IMR-90 (cell line): Measurements from ENCODE around the gene TTC28.
"Not testable (repeated sequence)": the region's sequence is repeated elsewhere in the genome, so short reads cannot be mapped to it uniquely, and the experiment has no call there.

ENCODE experiments used
- BHLHE40 ChIP-seq: fragments of 150-350 bp; IDR thresholded peaks from 2 replicates; pipeline ENCODE4 v1.6.1; 2016; ENCODE audit warnings: mild to moderate bottlenecking, low read depth, low read length
- CEBPB ChIP-seq: IDR thresholded peaks from 2 replicates; pipeline ENCODE4 v1.6.1; 2012; ENCODE audit warnings: low read depth, low read length, improper control_type of control experiment
- CTCF ChIP-seq: conservative IDR thresholded peaks from 2 replicates; pipeline ENCODE4 v1.5.1; 2012; ENCODE audit warnings: mild to moderate bottlenecking, low read depth, low read length, improper control_type of control experiment
- MAFK ChIP-seq: IDR thresholded peaks from 2 replicates; pipeline ENCODE4 v1.6.1; 2012; ENCODE audit warnings: low read depth, low read length, improper control_type of control experiment
- MXI1 ChIP-seq: IDR thresholded peaks from 2 replicates; pipeline ENCODE4 v1.6.1; 2012; ENCODE audit warnings: low read depth, mild to moderate bottlenecking, low read length, moderate library complexity, borderline replicate concordance
- POLR2A ChIP-seq: IDR thresholded peaks from 2 replicates; pipeline ENCODE4 v1.6.1; 2012; ENCODE audit warnings: mild to moderate bottlenecking, low read depth, low read length
- RAD21 ChIP-seq: IDR thresholded peaks from 2 replicates; pipeline ENCODE4 v1.6.1; 2012; ENCODE audit warnings: low read length, improper control_type of control experiment
- RFX5 ChIP-seq: IDR thresholded peaks from 2 replicates; pipeline ENCODE4 v1.8.0; 2012; ENCODE audit warnings: low read depth, mild to moderate bottlenecking, low read length, moderate library complexity
- SMC3 ChIP-seq: fragments of 150-350 bp; IDR thresholded peaks from 2 replicates; pipeline ENCODE4 v1.6.1; 2016; ENCODE audit warnings: low read depth, mild to moderate bottlenecking, antibody characterized with exemption, low read length, moderate library complexity
- USF2 ChIP-seq: fragments of 150-350 bp; IDR thresholded peaks from 2 replicates; pipeline ENCODE4 v1.6.1; 2017; ENCODE audit warnings: mild to moderate bottlenecking, antibody characterized with exemption, low read length, low read depth

GRCh38 chr22:28467055-28467454 is 212.6 kb downstream of the TTC28 start:
- TF ChIP-seq POLR2A, CTCF, RFX5, CEBPB, BHLHE40, RAD21, MXI1, USF2, MAFK, SMC3: not testable (repeated sequence)
